ENCODE data around the gene LRRC27.

Gene LRRC27

DNA sequence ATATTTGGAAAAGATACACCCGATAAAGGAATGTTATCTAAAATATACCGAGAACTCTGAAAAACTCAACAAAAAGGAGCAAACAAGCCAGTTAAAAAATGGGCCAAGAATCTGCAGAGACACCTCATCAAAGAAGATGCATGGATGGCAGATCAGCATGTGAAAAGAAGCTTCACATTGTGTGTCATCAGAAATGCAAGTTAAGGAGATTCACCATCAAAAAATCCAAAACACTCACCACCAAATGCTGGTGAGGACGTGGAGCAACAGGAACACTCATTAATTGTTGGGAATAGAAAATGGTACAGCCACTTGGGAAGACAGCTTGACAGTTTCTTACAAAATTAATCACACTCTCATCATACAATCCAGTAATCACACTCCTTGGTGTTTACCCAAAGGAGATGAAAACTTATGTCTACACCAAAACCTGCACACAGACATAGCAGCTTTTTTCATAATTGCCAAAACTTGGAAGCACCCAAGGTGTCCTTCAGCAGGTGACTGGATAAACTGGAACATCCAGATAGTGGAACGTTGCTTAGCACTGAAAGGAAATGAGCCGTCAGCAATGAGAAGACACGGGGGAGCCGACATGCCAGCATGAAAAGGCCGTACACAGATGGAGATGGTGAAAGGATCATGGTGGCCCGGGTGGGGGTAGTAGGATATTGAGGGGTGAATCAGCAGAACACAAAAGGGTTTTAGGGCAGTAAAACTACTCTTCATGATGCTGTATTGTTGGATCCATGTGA, 37.1 kb downstream of the LRRC27 start:
- Histone ChIP-seq H3K4me3 (ENCODE audit: insufficient read depth, low read length, poor library complexity, severe bottlenecking) (no peak overlapping the region), H3K9me3 (ENCODE audit: insufficient read depth, low read length) (no peaks in the 10 kb centered on the region), H3K79me2 (ENCODE audit: insufficient read depth, low read length) (no peaks in the 10 kb centered on the region), H3K36me3 (ENCODE audit: low read length) (no peaks in the 10 kb centered on the region), H3K27me3 (ENCODE audit: low read length) (no peaks in the 10 kb centered on the region), H3K4me2 (ENCODE audit: low read depth, low read length, poor library complexity, severe bottlenecking) (no peak overlapping the region), H3K9me2 (replicated peaks; ENCODE audit: insufficient read depth, low read length) (no peaks in the 10 kb centered on the region), H4K20me1 (ENCODE audit: low read depth, low read length) (no peaks in the 10 kb centered on the region), H3K9ac (ENCODE audit: low read length) (no peak overlapping the region), H3F3A (ENCODE audit: insufficient read depth) (no peaks in the 10 kb centered on the region), H2AFZ (ENCODE audit: low read depth, low read length, severe bottlenecking) (no peak overlapping the region), H3K27ac (ENCODE audit: low read depth, low read length) (no peak overlapping the region)
- TF ChIP-seq EZH2phosphoT487 (conservative IDR thresholded peaks at IDR 0.05; ENCODE audit: low read length): no peak
- TF ChIP-seq, protein P1, sequence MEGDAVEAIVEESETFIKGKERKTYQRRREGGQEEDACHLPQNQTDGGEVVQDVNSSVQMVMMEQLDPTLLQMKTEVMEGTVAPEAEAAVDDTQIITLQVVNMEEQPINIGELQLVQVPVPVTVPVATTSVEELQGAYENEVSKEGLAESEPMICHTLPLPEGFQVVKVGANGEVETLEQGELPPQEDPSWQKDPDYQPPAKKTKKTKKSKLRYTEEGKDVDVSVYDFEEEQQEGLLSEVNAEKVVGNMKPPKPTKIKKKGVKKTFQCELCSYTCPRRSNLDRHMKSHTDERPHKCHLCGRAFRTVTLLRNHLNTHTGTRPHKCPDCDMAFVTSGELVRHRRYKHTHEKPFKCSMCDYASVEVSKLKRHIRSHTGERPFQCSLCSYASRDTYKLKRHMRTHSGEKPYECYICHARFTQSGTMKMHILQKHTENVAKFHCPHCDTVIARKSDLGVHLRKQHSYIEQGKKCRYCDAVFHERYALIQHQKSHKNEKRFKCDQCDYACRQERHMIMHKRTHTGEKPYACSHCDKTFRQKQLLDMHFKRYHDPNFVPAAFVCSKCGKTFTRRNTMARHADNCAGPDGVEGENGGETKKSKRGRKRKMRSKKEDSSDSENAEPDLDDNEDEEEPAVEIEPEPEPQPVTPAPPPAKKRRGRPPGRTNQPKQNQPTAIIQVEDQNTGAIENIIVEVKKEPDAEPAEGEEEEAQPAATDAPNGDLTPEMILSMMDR (IDR thresholded peaks at IDR 0.05; ENCODE audit: insufficient read depth, low read length, poor library complexity, severe bottlenecking): no peak

DNA sequence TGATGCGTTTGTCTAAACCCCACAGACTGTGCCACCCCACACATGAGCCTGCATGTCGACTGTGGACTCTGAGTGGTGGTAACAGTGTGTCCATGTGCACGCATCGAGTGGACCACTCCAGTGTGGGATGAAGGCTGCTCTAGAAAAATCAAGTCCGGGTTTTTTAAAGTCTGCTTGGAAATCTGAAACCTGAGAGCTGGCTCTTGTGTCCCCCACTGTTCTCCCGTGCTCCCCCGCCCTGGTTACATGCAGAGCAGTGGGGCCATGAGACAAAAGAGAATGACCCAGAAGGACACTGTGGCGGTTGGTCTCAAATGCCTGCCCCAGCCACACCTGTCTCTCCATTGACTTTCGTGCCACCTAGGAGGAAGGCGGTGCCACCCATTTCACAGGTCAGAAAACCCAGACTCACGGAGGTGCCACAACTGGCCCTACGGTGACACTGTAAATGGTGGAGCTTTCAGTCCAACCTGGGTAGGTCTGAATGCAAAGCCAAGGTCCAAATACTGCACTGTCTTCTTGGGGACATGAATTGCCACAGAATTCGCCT, 37.7 kb downstream of the LRRC27 start:
- Histone ChIP-seq H3K27ac (ENCODE audit: low read depth, low read length) (no peak overlapping the region), H3K9ac (ENCODE audit: low read length) (no peak overlapping the region), H4K20me1 (ENCODE audit: low read depth, low read length) (no peaks in the 10 kb centered on the region), H3K4me3 (ENCODE audit: insufficient read depth, low read length, poor library complexity, severe bottlenecking) (no peak overlapping the region), H3K27me3 (ENCODE audit: low read length) (no peaks in the 10 kb centered on the region), H3K4me2 (ENCODE audit: low read depth, low read length, poor library complexity, severe bottlenecking) (no peak overlapping the region), H3F3A (ENCODE audit: insufficient read depth) (no peaks in the 10 kb centered on the region), H3K36me3 (ENCODE audit: low read length) (no peaks in the 10 kb centered on the region), H3K9me3 (ENCODE audit: insufficient read depth, low read length) (no peaks in the 10 kb centered on the region), H3K79me2 (ENCODE audit: insufficient read depth, low read length) (no peaks in the 10 kb centered on the region), H2AFZ (ENCODE audit: low read depth, low read length, severe bottlenecking) (no peak overlapping the region), H3K9me2 (replicated peaks; ENCODE audit: insufficient read depth, low read length) (no peaks in the 10 kb centered on the region)
- TF ChIP-seq, protein P1 (IDR thresholded peaks at IDR 0.05; ENCODE audit: insufficient read depth, low read length, poor library complexity, severe bottlenecking): no peak
- TF ChIP-seq EZH2phosphoT487 (conservative IDR thresholded peaks at IDR 0.05; ENCODE audit: low read length): no peak

DNA sequence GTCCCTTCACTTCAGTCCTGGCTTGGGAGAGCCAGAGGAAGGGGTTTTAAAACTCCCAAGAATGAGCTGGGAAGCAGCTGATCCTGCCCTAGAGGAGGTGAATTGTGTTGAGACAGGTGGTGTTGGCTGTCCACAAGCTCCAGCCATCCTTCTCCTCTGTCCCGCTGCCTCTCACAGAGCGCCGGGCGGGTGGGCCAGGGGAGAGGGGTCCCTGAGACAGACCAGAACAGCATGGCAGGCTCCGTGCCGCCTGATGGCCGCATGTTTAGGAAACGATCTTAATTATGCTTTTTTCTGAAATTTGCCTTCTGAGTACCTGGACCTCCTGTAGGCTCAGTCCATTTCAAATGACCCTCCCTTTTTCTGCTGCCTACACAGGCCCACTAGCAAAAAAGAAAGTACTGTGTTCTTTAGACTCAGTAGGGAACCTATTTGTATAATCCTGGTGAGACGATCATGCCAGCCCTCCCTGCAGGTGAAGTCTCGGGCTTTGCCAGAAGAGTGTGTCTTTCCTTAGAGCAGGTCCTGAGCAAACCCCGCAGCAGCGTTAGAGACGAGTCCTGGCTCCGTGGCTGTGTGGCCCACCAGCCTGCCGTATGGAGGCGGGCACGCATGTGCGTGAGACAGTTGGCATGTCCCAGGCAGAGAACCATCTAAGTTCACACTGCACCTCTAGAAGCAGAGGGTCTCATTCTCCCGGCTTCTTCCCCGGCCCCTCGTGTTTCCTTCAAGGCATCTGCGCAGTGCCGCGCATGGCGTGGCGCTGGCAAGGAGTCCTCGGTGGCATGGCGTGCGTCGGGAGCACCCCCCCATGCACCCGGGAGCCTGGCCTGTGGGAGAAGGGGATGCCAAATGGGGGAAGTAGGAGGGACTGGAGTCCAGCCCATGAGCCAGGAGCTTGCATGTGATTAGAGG, 38.7 kb downstream of the LRRC27 start:
- H3K36me3 ChIP-seq (ENCODE audit: low read length): no peaks in the 10 kb centered on the region
- H3K27me3 ChIP-seq (ENCODE audit: low read length): no peaks in the 10 kb centered on the region
- no peaks in the 10 kb centered on the region for H3K79me2 ChIP-seq (ENCODE audit: insufficient read depth, low read length)
- no peak overlapping the region for H3K9ac ChIP-seq (ENCODE audit: low read length)
- H3K9me2 ChIP-seq (replicated peaks; ENCODE audit: insufficient read depth, low read length): no peaks in the 10 kb centered on the region
- no peak overlapping the region for H3K4me3 ChIP-seq (ENCODE audit: insufficient read depth, low read length, poor library complexity, severe bottlenecking)
- H3K27ac ChIP-seq (ENCODE audit: low read depth, low read length): no peak overlapping the region
- H2AFZ ChIP-seq (ENCODE audit: low read depth, low read length, severe bottlenecking): no peak overlapping the region
- H3K9me3 ChIP-seq (ENCODE audit: insufficient read depth, low read length): no peaks in the 10 kb centered on the region
- no peak for TF ChIP-seq EZH2phosphoT487 (conservative IDR thresholded peaks at IDR 0.05; ENCODE audit: low read length)
- TF ChIP-seq, protein P1 (IDR thresholded peaks at IDR 0.05; ENCODE audit: insufficient read depth, low read length, poor library complexity, severe bottlenecking): no peak
- H3F3A ChIP-seq (ENCODE audit: insufficient read depth): no peaks in the 10 kb centered on the region
- no peak overlapping the region for H3K4me2 ChIP-seq (ENCODE audit: low read depth, low read length, poor library complexity, severe bottlenecking)
- H4K20me1 ChIP-seq (ENCODE audit: low read depth, low read length): no peaks in the 10 kb centered on the region

All from SU-DHL-6 (cell line).